ENCODE measurements around the gene DDB1. TPM values are rescaled to one million over a fixed set of nuclear protein-coding genes. Genes with fewer than 3 reads are reported as not detected.

Gene DDB1
- total and polyA plus RNA-seq, 2 of the 13 experiments (the other 11 are each of a cell fraction or from before 2014, with no cell fraction given) = 217 to 266 TPM

DNA sequence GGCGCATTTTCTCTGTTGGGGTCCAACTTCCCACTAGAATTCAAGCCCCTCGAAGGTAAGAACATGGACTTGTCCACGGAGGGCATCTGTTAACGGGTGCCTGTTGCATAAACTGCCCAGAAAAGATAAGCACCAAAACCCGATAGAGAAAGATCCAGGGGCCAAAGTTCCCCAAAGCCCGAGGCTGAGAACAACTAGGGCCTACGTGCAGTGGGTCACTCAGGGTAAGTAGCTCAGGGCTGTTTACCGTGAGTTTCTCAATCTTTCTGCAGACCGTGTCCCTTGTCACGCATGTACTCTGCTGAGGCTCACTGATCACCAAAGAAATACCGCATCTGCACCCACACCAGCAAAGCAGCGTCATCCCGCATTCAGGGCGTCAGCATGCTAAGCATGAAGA, 67.5 kb downstream of the DDB1 start (continued):
- TF ChIP-seq ZNF24 (IDR thresholded peaks at IDR 0.05) (no peak), HDAC6 (IDR thresholded peaks at IDR 0.05; ENCODE audit: low read depth, low read length) (no peak), SIN3B (IDR thresholded peaks at IDR 0.05; ENCODE audit: low read length) (no peak), ZNF687 (CRISPR knock-in tag; IDR thresholded peaks at IDR 0.05) (peak; percentile 72), ZNF619 (CRISPR knock-in tag; IDR thresholded peaks at IDR 0.05) (0 out of 2 replicates have a peak, but pooled peaks have one; percentile 39), ZNF557 (CRISPR knock-in tag; IDR thresholded peaks at IDR 0.05) (no peak)
- TF ChIP-seq, protein P1, sequence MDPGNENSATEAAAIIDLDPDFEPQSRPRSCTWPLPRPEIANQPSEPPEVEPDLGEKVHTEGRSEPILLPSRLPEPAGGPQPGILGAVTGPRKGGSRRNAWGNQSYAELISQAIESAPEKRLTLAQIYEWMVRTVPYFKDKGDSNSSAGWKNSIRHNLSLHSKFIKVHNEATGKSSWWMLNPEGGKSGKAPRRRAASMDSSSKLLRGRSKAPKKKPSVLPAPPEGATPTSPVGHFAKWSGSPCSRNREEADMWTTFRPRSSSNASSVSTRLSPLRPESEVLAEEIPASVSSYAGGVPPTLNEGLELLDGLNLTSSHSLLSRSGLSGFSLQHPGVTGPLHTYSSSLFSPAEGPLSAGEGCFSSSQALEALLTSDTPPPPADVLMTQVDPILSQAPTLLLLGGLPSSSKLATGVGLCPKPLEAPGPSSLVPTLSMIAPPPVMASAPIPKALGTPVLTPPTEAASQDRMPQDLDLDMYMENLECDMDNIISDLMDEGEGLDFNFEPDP (CRISPR knock-in tag; conservative IDR thresholded peaks at IDR 0.05) = no peak
- TF ChIP-seq, protein P2, sequence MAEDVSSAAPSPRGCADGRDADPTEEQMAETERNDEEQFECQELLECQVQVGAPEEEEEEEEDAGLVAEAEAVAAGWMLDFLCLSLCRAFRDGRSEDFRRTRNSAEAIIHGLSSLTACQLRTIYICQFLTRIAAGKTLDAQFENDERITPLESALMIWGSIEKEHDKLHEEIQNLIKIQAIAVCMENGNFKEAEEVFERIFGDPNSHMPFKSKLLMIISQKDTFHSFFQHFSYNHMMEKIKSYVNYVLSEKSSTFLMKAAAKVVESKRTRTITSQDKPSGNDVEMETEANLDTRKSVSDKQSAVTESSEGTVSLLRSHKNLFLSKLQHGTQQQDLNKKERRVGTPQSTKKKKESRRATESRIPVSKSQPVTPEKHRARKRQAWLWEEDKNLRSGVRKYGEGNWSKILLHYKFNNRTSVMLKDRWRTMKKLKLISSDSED (CRISPR knock-in tag; IDR thresholded peaks at IDR 0.05) = no peak
- TF ChIP-seq, protein P3, sequence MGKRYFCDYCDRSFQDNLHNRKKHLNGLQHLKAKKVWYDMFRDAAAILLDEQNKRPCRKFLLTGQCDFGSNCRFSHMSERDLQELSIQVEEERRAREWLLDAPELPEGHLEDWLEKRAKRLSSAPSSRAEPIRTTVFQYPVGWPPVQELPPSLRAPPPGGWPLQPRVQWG (CRISPR knock-in tag; IDR thresholded peaks at IDR 0.05; ENCODE audit: borderline replicate concordance, low read depth) = no peak
- TF ChIP-seq, protein P4, sequence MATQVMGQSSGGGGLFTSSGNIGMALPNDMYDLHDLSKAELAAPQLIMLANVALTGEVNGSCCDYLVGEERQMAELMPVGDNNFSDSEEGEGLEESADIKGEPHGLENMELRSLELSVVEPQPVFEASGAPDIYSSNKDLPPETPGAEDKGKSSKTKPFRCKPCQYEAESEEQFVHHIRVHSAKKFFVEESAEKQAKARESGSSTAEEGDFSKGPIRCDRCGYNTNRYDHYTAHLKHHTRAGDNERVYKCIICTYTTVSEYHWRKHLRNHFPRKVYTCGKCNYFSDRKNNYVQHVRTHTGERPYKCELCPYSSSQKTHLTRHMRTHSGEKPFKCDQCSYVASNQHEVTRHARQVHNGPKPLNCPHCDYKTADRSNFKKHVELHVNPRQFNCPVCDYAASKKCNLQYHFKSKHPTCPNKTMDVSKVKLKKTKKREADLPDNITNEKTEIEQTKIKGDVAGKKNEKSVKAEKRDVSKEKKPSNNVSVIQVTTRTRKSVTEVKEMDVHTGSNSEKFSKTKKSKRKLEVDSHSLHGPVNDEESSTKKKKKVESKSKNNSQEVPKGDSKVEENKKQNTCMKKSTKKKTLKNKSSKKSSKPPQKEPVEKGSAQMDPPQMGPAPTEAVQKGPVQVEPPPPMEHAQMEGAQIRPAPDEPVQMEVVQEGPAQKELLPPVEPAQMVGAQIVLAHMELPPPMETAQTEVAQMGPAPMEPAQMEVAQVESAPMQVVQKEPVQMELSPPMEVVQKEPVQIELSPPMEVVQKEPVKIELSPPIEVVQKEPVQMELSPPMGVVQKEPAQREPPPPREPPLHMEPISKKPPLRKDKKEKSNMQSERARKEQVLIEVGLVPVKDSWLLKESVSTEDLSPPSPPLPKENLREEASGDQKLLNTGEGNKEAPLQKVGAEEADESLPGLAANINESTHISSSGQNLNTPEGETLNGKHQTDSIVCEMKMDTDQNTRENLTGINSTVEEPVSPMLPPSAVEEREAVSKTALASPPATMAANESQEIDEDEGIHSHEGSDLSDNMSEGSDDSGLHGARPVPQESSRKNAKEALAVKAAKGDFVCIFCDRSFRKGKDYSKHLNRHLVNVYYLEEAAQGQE (IDR thresholded peaks at IDR 0.05; ENCODE audit: borderline replicate concordance in 1 of 2, low read depth in 1 of 2, low read length in 2 of 2) = no peak
- TF ChIP-seq, protein P5, sequence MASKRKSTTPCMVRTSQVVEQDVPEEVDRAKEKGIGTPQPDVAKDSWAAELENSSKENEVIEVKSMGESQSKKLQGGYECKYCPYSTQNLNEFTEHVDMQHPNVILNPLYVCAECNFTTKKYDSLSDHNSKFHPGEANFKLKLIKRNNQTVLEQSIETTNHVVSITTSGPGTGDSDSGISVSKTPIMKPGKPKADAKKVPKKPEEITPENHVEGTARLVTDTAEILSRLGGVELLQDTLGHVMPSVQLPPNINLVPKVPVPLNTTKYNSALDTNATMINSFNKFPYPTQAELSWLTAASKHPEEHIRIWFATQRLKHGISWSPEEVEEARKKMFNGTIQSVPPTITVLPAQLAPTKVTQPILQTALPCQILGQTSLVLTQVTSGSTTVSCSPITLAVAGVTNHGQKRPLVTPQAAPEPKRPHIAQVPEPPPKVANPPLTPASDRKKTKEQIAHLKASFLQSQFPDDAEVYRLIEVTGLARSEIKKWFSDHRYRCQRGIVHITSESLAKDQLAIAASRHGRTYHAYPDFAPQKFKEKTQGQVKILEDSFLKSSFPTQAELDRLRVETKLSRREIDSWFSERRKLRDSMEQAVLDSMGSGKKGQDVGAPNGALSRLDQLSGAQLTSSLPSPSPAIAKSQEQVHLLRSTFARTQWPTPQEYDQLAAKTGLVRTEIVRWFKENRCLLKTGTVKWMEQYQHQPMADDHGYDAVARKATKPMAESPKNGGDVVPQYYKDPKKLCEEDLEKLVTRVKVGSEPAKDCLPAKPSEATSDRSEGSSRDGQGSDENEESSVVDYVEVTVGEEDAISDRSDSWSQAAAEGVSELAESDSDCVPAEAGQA (IDR thresholded peaks at IDR 0.05; ENCODE audit: low read depth) = peak; percentile 71; the same call in 1 of the 2 replicates
- TF ChIP-seq, protein P5 (CRISPR knock-in tag; IDR thresholded peaks at IDR 0.05; ENCODE audit: borderline replicate concordance) = no peak
